Panc1 (cell line): ENCODE data around the gene PIK3R4. TPM values are rescaled to one million over a fixed set of nuclear protein-coding genes. Genes with fewer than 3 reads are reported as not detected.
A peak's percentile ranks its signal among the peaks of the same experiment; 100 is the strongest.

Source experiments
- ATAC-seq: fragments of 200-7000 bp; cut with Tn5 transposase; 2 replicates; pipeline ENCODE4 v1.9.1; 2020; ENCODE audit warnings: mild to moderate bottlenecking, moderate library complexity
- BruUV-seq: library from RNA; stranded (reverse); fragments of 400-500 nt; replicated peaks from 2 replicates; lab custom pipeline; 2021; lab: Mats Ljungman, UMichigan
- CTCF ChIA-PET: fragments of 300-600 bp; sonication (Branson Sonifier 250); formaldehyde crosslinking; loops from one replicate; lab custom pipeline; 2022; ENCODE audit warnings: antibody characterized with exemption; lab: Charles Lee
- POLR2A ChIA-PET: fragments of 300-600 bp; sonication (Branson Sonifier 250); formaldehyde crosslinking; loops from one replicate; lab custom pipeline; 2022; ENCODE audit warnings: antibody characterized with exemption; lab: Charles Lee
- DNase-seq: peaks from one replicate; pipeline ENCODE4 v3.0.0-alpha.2; 2010; ENCODE audit warnings: low read depth, low spot score
- H3K27ac ChIP-seq: 2 replicates; pipeline ENCODE4 v1.5.1; 2011; ENCODE audit warnings: mild to moderate bottlenecking, low read length, inconsistent platforms
- H3K27me3 ChIP-seq: fragments of 200-500 bp; sonication (Bioruptor generic); 2 replicates; pipeline ENCODE4 v1.6.0; 2014; ENCODE audit warnings: low read length, inconsistent platforms; ENCODE audit not compliant: control insufficient read depth, insufficient read depth
- H3K36me3 ChIP-seq: fragments of 200-500 bp; sonication (Bioruptor generic); 2 replicates; pipeline ENCODE4 v1.5.1; 2014; ENCODE audit warnings: inconsistent platforms, mild to moderate bottlenecking, low read length, moderate library complexity; ENCODE audit not compliant: control insufficient read depth, insufficient read depth
- H3K4me1 ChIP-seq: 2 replicates; pipeline ENCODE4 v1.5.1; 2011; ENCODE audit warnings: inconsistent platforms, mild to moderate bottlenecking, low read length, moderate library complexity; ENCODE audit not compliant: control insufficient read depth, insufficient read depth
- H3K4me3 ChIP-seq, 2 experiments: 2 replicates each; pipeline ENCODE4 v1.5.1; 2011 to 2012; ENCODE audit warnings: low read depth in 2 of 2, low read length in 2 of 2, mild to moderate bottlenecking in 2 of 2, inconsistent platforms in 1 of 2, moderate library complexity in 1 of 2
- H3K9me3 ChIP-seq: fragments of 200-500 bp; sonication (Bioruptor generic); 2 replicates; pipeline ENCODE4 v1.5.1; 2014; ENCODE audit warnings: low read depth, mild to moderate bottlenecking, inconsistent platforms, low read length, moderate library complexity; ENCODE audit not compliant: control insufficient read depth, insufficient read depth
- POLR2AphosphoS5 ChIP-seq: IDR thresholded peaks from 2 replicates; pipeline ENCODE4 v1.6.1; 2012; ENCODE audit warnings: mild to moderate bottlenecking, low read depth, low read length, moderate library complexity
- TCF7L2 ChIP-seq: IDR thresholded peaks from 2 replicates; pipeline ENCODE4 v1.6.1; 2011; ENCODE audit warnings: mild to moderate bottlenecking, low read depth, low read length, inconsistent platforms
- in situ Hi-C: cut with HindIII; loops from 2 replicates; pipeline ENCODE4 v1.10.0; 2016; ENCODE audit warnings: low sequenced_read_pairs, low pct_unique_long_range_greater_than_20kb
- intact Hi-C: fragments of 100-400 bp; cut with micrococcal nuclease; formaldehyde crosslinking; loops from one replicate; pipeline ENCODE4 v1.10.0; 2022; ENCODE audit not compliant: unreplicated experiment
- total RNA-seq: library from RNA; stranded (reverse); gene quantifications from one replicate; pipeline ENCODE4 v1.2.1, GENCODE V29; 2021; ENCODE audit not compliant: unreplicated experiment
- TF ChIP-seq, protein P1 (sequence below): fragments of 450-650 bp; IDR thresholded peaks from 2 replicates; pipeline ENCODE4 v1.5.1; 2017; ENCODE audit warnings: mild to moderate bottlenecking
- TF ChIP-seq, protein P2 (sequence below), 2 experiments: IDR thresholded peaks; 2 replicates each; pipeline ENCODE4 v1.6.1; 2011 to 2012; ENCODE audit warnings: low read depth in 2 of 2, control low read depth in 1 of 2, low read length in 1 of 2, mild to moderate bottlenecking in 1 of 2, moderate library complexity in 1 of 2; ENCODE audit not compliant: insufficient read depth in 1 of 2

The PIK3R4 gene
- total RNA-seq, 1 experiment from 2014 or later: 26.1 TPM

DNA sequence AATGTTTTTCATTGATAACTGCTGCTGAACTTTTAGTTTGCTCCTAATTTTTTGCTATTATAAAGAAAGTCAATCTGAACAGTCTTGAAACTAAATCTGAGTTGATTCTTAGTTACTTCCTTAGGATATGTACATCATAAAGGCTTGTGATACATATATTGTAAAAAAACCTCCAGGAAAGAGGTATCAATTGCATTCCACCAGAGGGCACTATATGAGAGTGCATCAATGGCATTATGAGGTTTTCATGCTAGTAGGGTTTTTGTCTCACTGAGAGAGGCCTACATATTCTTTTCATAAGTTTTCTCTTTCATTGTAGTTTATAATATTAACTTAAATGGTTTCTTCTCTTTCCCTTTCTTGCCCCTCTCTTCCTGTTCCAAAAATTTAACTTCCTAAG lies 46.9 kb downstream of the PIK3R4 start:
- no peaks in the 10 kb centered on the region for H3K27me3 ChIP-seq
- ChIA-PET POLR2A (no interaction called here), CTCF (no interaction called here)
- in situ Hi-C loops: no loop called here
- H3K36me3 ChIP-seq: no peaks in the 10 kb centered on the region; the same call in 1 of the 2 replicates
- TF ChIP-seq, protein P1, sequence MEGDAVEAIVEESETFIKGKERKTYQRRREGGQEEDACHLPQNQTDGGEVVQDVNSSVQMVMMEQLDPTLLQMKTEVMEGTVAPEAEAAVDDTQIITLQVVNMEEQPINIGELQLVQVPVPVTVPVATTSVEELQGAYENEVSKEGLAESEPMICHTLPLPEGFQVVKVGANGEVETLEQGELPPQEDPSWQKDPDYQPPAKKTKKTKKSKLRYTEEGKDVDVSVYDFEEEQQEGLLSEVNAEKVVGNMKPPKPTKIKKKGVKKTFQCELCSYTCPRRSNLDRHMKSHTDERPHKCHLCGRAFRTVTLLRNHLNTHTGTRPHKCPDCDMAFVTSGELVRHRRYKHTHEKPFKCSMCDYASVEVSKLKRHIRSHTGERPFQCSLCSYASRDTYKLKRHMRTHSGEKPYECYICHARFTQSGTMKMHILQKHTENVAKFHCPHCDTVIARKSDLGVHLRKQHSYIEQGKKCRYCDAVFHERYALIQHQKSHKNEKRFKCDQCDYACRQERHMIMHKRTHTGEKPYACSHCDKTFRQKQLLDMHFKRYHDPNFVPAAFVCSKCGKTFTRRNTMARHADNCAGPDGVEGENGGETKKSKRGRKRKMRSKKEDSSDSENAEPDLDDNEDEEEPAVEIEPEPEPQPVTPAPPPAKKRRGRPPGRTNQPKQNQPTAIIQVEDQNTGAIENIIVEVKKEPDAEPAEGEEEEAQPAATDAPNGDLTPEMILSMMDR: peak; percentile 69; the same call in 1 of the 2 replicates
- TF ChIP-seq, protein P2, sequence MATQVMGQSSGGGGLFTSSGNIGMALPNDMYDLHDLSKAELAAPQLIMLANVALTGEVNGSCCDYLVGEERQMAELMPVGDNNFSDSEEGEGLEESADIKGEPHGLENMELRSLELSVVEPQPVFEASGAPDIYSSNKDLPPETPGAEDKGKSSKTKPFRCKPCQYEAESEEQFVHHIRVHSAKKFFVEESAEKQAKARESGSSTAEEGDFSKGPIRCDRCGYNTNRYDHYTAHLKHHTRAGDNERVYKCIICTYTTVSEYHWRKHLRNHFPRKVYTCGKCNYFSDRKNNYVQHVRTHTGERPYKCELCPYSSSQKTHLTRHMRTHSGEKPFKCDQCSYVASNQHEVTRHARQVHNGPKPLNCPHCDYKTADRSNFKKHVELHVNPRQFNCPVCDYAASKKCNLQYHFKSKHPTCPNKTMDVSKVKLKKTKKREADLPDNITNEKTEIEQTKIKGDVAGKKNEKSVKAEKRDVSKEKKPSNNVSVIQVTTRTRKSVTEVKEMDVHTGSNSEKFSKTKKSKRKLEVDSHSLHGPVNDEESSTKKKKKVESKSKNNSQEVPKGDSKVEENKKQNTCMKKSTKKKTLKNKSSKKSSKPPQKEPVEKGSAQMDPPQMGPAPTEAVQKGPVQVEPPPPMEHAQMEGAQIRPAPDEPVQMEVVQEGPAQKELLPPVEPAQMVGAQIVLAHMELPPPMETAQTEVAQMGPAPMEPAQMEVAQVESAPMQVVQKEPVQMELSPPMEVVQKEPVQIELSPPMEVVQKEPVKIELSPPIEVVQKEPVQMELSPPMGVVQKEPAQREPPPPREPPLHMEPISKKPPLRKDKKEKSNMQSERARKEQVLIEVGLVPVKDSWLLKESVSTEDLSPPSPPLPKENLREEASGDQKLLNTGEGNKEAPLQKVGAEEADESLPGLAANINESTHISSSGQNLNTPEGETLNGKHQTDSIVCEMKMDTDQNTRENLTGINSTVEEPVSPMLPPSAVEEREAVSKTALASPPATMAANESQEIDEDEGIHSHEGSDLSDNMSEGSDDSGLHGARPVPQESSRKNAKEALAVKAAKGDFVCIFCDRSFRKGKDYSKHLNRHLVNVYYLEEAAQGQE (IDR thresholded peaks at IDR 0.05; ENCODE audit: insufficient read depth in 1 of 2, low read depth in 2 of 2, low read length in 1 of 2): no peak
- BruUV-seq: no TSS peak
- H3K9me3 ChIP-seq: no peaks in the 10 kb centered on the region
- no peak overlapping the region for H3K27ac ChIP-seq
- intact Hi-C loops: no loop called here
- no peak overlapping the region for H3K4me3 ChIP-seq
- H3K4me1 ChIP-seq: no peaks in the 10 kb centered on the region
- DNase-seq: no peak
- ATAC-seq: 0 out of 2 replicates have a peak, but pooled peaks have one; percentile 71

GRCh38 chr3:130693314-130693713 lies 53.3 kb downstream of the PIK3R4 start:
- BruUV-seq: no TSS peak
- Histone ChIP-seq H3K4me1 (no peaks in the 10 kb centered on the region), H3K9me3 (no peaks in the 10 kb centered on the region), H3K27ac (no peak overlapping the region), H3K27me3 (no peaks in the 10 kb centered on the region), H3K4me3 (no peak overlapping the region), H3K36me3 (no peaks in the 10 kb centered on the region)
- intact Hi-C loops: no loop called here
- in situ Hi-C loops: no loop called here
- TF ChIP-seq TCF7L2 (no peak), POLR2AphosphoS5 (no peak)
- TF ChIP-seq, protein P2 (IDR thresholded peaks at IDR 0.05; ENCODE audit: insufficient read depth in 1 of 2, low read depth in 2 of 2, low read length in 1 of 2): no peak
- TF ChIP-seq, protein P1: no peak
- ATAC-seq (no peak), DNase-seq (no peak)
- POLR2A ChIA-PET: no interaction called here
- CTCF ChIA-PET: no interaction called here
